ENCODE results near the gene KCTD11. TPM values are rescaled to one million over a fixed set of nuclear protein-coding genes. Genes with fewer than 3 reads are reported as not detected.
A peak's percentile ranks its signal among the peaks of the same experiment; 100 is the strongest.
"Not testable (repeated sequence)": the region's sequence is repeated elsewhere in the genome, so short reads cannot be mapped to it uniquely, and the experiment has no call there.

Gene KCTD11
- total RNA-seq, 1 donor = 8.6 TPM

- TF ChIP-seq, protein P1, sequence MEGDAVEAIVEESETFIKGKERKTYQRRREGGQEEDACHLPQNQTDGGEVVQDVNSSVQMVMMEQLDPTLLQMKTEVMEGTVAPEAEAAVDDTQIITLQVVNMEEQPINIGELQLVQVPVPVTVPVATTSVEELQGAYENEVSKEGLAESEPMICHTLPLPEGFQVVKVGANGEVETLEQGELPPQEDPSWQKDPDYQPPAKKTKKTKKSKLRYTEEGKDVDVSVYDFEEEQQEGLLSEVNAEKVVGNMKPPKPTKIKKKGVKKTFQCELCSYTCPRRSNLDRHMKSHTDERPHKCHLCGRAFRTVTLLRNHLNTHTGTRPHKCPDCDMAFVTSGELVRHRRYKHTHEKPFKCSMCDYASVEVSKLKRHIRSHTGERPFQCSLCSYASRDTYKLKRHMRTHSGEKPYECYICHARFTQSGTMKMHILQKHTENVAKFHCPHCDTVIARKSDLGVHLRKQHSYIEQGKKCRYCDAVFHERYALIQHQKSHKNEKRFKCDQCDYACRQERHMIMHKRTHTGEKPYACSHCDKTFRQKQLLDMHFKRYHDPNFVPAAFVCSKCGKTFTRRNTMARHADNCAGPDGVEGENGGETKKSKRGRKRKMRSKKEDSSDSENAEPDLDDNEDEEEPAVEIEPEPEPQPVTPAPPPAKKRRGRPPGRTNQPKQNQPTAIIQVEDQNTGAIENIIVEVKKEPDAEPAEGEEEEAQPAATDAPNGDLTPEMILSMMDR (IDR thresholded peaks at IDR 0.05; ENCODE audit: insufficient read depth, low read depth, low read length) = no peak
- DNase-seq (ENCODE audit: low read depth) = no peak
- H3K4me3 ChIP-seq (ENCODE audit: low read depth, low read length) = no peak within 1 kb of the TSS
Measured at GRCh38 chr17:7336240-7337175, 15.5 kb upstream of the KCTD11 start, which contains the start of gene ACAP1. Gene ACAP1 (plus strand): TSS chr17:7336529. CDS start chr17:7336735, 206 bp downstream.

- H3K4me3 ChIP-seq (ENCODE audit: low read depth, low read length); DNase-seq (ENCODE audit: low read depth): not testable (repeated sequence)
Measured at GRCh38 chr17:7337600-7337999, 14.4 kb upstream of the KCTD11 start.

DNA sequence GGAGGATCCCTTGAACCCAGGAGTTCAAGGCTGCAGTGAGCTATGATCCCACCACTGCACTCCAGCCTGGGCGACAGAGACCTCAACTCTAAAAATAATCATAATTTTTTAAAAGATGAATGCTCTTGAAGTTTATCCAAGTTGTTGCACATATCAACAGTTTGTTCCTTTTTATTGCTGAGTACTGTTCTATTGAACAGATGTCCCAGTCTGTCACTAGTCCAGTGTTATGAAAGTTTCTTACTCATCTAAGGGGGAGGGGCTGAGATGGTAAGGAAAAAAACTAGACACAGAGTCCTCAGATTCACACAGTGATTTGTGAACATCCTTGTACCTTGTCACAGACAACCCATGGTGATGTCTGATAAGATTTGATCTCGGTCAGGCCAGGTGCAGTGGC is 11.8 kb upstream of the KCTD11 start:
- DNase-seq (ENCODE audit: low read depth) = peak; percentile 36
- TF ChIP-seq, protein P1 (IDR thresholded peaks at IDR 0.05; ENCODE audit: insufficient read depth, low read depth, low read length) = no peak

GRCh38 chr17:7341842-7342241 is 10.1 kb upstream of the KCTD11 start:
- TF ChIP-seq, protein P1 (IDR thresholded peaks at IDR 0.05; ENCODE audit: insufficient read depth, low read depth, low read length) = no peak
- no peak overlapping the region for H3K4me3 ChIP-seq (ENCODE audit: low read depth, low read length)
- DNase-seq (ENCODE audit: low read depth) = no peak

More for the DNA sequence above, 11.8 kb upstream of the KCTD11 start:
- H3K4me3 ChIP-seq (ENCODE audit: low read depth, low read length) = no peak overlapping the region

DNA sequence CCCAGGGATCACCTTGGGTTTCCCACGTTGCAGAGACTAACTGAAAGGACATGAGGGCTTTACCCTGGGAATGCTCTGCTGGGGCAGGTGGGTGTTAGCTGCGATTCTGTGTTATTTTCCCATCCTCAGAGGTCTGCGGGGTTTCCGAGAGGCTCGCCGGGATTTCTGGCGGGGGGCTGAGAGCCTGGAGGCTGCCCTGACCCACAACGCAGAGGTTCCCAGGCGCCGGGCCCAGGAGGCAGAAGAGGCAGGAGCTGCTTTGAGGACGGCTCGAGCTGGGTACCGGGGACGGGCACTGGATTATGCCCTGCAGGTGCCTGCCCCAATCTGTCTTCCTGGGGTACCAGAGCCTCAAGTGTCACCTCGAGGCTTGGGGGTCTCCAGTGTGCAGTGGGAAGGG is 8.7 kb upstream of the KCTD11 start:
- no peak overlapping the region for H3K4me3 ChIP-seq (ENCODE audit: low read depth, low read length)
- no peak for DNase-seq (ENCODE audit: low read depth)
- TF ChIP-seq, protein P1 (IDR thresholded peaks at IDR 0.05; ENCODE audit: insufficient read depth, low read depth, low read length) = no peak

DNA sequence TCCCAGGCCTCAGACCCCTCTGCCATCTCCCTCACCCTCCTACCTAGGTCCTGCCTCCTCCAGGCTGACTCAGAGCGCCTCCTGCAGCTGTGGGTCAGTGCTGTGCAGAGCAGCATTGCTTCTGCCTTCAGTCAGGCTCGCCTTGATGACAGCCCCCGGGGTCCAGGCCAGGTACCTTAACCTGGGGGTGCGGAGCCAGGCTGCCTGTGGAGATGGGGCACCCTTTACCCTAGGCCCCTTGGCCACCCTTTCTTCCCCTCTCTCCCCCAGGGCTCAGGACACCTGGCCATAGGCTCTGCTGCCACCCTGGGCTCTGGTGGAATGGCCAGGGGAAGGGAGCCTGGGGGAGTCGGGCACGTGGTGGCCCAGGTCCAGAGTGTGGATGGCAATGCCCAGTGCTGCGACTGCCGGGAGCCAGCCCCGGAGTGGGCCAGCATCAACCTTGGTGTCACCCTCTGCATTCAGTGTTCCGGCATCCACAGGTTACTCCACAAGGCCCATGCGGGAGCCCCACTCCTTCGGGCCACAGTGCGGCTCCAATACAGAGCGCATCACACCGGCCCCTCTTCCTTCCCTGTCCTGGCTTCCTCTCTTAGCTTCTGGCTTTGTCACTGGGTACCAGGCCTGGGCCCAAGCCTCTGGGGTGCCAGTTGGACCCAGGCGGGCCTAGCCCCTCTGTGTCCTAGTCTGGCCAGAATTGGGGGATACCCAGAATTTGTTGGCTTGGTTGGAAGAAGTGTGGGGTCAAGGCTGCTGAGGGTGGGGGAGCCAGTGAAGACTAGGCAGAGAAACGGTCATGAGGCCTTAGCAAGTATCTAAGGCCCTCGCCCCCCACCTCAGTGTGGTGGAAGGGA is 5.0 kb upstream of the KCTD11 start:
- TF ChIP-seq, protein P1 (IDR thresholded peaks at IDR 0.05; ENCODE audit: insufficient read depth, low read depth, low read length) = no peak
- no peak overlapping the region for H3K4me3 ChIP-seq (ENCODE audit: low read depth, low read length)
- no peak for DNase-seq (ENCODE audit: low read depth)
